Adrenal gland (tissue), 5 donors: Measurements from ENCODE around the gene ABHD4.

Experiments used
- CTCF ChIP-seq, 6 experiments: fragments of 450-650 bp in 4 of 6; fragments of 200-600 bp in 2 of 6; sonication (generic) in 1 of 6; IDR thresholded peaks; 1 replicate in 5 of 6; 2 replicates in 1 of 6; pipeline versions ENCODE4 v1.5.1 to v1.8.0; 2016 to 2021; ENCODE audit warnings: antibody characterized with exemption in 6 of 6, mild to moderate bottlenecking in 2 of 6, moderate library complexity in 1 of 6
- POLR2A ChIP-seq, 2 donors: fragments of 450-650 bp; IDR thresholded peaks; one replicate each; pipeline ENCODE4 v1.6.1; 2017; ENCODE audit warnings: antibody characterized with exemption in 2 of 2, mild to moderate bottlenecking in 2 of 2, moderate library complexity in 1 of 2
- donor health status: DM: no; HTN: no; CAD: no.

DNA sequence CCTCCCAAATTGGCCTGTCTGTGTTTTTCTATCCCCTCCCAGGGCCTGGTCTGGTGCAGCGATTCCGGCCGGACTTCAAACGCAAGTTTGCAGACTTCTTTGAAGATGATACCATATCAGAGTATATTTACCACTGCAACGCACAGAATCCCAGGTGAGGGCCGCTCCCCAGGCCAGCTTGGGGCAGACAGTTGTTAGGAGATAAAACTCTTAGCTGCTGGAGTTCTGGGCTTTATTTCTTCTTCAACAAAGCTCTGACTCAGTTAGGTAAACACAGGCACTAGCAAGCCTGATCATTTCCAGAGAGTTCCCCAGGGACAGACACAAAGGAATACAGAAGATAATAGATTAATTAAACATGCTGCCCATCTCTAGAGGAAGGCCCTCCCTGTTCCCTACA is 8.3 kb downstream of the ABHD4 start:
- TF ChIP-seq CTCF (IDR thresholded peaks at IDR 0.05), result no peak
- no peak for TF ChIP-seq POLR2A (IDR thresholded peaks at IDR 0.05)
